ENCODE measurements around the gene CTIF.

The CTIF gene

DNA sequence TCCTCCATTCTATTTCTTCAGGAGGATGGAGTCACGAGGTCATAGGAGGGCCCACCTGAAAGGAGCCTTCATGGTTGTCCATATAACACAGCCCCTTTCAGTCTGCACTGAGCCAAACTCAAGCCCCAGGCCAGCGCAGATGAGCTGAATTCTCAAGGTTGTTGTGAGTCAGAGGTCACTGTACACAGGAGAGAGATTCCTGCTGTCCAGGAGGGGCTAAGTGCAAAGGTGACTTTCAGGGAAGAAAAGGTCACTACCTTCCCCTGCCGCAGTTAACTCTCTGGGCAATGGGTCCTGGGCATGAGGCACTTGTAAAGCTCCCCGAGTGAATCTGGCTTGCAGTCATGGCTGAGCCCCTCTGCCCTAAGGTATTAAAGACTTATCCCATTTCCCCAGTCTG lies 150.7 kb downstream of the CTIF start:
- DNase-seq = no peak

DNA sequence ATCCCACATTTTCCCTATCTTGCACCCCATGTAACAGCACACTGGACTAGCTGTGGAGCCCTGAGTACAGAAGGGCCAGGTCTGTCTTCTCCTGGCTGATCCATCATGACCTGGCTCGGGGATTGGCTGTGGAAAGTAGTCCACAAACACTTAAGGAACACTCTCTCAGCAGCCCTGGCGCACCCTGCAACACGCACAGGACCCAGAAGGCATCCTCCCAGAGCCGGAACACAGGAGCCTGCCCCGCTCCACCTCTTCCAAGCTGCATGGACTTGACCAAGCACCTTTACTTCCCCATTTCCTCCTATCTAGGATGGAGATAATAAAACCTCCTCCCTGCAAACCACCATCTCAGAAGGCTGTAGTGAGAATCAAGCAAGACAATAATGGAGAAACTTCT lies 151.7 kb downstream of the CTIF start:
- no peak for DNase-seq

DNA sequence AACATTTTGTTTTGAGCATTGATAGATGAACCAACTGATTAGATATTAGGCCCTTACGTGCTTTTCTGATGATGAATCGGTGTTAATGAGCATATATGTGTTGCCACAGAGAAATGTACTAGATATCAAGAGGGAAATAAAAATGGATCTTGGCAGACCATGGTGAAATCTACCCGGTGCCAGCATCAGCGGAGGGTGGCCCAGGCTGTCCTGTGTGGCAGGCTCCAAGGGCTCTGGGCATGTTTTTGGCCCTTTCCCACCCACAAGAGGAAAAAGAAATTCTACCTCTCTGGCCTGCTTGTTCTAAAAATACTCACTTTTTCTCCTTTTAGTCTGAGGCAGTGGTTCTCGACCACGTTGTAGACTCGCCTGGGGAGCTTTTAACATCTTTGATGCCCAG lies 154.2 kb downstream of the CTIF start:
- DNase-seq = no peak

DNA sequence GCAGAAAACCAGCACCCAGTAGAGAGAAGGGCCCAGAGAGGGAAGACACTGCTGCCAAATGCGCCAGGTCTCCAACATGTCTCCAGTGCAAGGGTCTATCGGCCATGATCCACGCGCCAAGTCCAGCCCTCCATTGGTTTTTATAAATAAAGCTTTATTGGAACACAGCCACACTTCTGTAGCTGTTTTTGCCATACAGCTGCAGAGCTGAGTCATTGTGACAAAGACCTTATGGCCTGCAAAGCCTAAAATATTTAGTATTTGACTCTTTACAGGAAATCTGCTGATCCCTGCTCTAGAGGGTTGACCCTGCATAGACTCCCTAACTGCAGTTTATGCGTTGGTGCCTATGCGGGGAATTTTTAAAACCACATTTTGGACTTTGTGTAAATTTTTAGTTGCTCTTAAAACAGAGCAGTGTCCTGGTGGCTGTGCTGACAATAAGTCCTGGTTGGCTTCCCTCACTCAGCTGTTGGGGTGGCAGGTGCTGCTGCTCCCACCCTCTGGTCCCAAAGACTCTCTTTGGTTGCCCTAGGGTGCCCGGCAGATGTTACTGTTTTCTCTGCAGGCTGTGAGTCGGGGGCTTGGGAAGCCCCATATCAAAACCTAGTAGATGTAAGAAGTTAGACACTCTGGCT lies 154.9 kb downstream of the CTIF start:
- no peak for DNase-seq

DNA sequence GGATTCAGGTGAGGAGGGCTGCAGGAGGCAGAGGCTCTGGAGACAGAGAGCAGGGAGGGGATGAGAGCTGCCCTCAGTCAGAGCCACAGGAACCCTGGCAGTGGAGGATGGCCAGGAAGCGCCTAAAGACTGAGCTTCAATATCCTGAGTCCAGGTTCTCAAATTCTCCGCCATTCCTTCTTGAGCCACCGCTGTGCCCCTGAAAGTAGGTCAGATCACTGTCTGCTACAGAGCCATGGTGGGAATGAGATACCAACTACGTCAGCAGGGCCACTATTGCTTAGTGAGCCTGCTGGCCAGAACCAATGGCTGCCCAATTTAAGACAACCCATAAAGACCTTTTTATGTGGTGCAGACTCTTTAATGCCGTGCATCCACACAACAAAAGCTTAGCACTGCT lies 155.5 kb downstream of the CTIF start:
- no peak for DNase-seq

DNA sequence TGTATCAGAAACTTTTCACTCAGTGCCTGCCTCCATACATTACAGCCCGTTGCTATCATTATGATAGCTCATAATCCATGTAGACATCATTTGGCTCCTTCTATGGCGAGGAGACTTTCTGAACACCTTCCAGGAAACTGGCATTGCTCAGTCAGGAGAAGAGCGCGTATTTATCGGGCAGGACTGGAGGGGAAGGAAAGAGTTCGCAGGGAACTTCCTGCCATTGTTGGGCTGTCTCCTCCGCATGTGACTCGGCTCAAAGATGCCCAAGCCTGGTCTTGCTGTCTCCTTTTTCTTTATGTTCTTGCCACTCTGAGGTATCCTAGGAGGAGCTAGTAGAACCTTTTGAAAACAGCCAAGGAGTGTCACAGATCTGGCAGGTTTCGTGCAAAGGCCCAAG lies 156.8 kb downstream of the CTIF start:
- no peak for DNase-seq

DNA sequence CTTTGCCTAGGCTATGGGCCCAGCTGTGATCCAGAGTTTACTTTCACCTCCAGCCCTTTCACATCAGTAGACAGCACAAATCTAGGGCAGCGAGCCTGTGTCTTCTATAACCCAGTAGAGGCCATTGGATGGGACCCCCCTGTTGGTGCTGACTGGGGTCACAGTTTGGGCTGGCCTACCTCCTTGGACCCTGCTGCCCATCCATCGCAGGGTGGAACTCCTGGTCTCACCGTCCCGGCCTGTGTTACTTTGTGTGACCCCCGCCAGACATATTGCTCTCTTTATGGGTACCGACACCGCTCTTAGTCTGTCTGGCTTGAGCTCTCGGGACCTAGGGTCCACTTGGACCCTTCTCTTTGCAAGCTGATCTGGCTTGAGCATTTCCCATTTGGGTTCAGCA lies 157.4 kb downstream of the CTIF start:
- no peak for DNase-seq

DNA sequence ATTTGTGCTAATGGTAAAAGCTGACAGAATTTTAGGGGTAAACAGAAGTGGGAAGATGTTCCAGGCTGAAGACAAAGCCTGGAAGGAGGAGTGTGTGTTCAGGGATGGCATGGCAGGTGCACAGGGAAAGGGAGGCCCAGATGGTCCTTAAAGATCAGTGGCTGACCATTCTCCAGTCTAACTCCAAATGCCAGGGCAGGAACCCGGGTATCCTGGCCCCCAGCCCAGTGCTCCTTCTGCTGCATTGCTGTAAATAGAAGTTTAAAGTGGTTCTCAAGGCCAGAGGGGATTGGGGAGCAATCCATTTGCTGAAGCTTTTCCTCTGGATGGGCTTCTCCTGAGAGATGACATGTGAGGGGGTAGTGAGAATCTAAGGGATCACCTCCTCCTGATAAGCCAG lies 158.6 kb downstream of the CTIF start:
- DNase-seq = no peak

DNA sequence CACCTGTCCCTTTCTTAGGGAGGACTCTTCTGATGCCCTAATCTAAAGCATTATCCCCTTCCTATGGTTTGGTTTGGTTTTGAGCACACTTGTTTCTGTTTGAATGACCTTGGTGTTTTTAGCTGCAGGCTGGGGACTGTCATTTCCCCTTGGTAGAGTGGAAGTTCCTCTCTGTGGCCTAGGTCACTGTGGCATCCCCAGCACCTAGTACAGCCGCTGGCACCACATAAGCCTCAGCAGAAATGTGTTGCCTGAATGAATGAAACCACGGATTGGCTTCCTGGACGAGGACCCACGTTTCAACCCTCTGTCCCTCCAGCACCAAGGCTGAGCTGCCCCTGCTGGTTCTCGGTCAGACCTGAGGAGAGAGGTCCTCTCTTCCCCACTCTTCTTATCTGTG lies 159.9 kb downstream of the CTIF start:
- DNase-seq = no peak

DNA sequence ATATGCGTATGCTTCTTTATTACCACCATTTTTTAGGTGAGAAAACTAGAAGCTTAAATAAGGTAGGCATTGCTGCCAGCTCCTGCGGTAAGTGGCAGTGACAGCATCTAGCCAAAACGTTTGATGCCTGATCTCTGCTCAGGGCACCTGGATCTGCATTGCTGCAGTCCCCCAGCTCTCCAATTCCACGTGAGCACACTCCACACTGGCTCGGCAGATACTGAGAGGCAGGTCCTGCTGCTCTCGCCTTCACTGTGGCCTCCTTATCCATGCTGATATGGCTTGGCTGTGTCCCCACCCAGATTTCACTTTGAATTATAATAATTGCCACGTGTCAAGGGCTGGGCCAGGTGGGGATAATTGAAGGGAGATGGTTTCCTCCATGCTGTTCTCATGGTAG lies 160.9 kb downstream of the CTIF start:
- no peak for DNase-seq

DNA sequence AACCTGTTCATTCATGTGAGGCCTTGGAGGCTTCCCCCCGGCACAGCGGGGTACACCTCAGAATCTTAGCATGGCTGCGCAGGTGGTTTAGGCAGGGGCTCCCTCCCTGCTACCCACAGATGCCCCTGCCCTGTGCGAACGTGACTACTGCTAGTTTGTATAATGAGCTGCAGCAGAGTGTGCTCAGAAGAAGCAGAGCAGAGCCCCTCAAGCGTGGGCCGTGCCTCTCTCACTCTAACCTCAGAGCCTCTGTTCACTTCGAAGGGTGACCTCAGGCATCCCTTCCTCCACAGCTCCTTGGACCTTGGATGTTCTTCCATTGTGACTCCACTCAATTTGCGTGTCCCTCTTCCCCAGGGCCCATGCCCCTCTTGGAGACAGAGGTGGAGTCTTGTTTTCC lies 161.6 kb downstream of the CTIF start:
- no peak for DNase-seq

DNA sequence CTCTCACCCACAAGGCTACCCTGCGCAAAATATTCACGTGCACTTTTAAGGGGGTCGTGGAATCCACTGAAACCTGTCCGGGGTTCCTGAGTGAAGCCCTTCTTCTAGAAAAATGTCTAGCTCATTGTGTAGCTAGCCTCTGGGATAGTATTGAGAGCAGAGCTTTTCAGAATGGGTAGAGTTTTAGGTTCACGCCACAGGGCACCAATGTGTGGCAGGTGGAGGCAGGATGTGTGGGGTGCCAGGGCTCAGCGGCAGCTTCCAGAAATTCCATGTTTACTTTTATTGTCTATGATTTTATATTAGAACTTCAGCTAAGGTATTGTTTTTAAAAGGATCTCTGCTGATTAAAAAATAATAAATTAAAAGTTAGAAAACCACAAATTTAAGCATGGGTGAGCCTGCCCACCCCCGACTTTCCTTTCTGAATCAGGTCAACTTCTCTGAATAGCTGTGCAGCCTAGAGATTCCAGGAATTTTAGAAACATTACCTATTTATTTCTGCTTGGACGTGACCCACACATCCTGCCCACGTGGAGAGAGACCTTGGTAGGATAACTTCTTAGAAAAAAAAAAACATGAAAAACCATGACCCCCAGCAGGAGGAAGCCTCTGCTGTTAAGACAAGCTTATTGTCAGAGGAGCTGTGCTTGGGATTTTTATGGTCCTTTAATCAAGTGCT lies 163.7 kb downstream of the CTIF start:
- DNase-seq = no peak

DNA sequence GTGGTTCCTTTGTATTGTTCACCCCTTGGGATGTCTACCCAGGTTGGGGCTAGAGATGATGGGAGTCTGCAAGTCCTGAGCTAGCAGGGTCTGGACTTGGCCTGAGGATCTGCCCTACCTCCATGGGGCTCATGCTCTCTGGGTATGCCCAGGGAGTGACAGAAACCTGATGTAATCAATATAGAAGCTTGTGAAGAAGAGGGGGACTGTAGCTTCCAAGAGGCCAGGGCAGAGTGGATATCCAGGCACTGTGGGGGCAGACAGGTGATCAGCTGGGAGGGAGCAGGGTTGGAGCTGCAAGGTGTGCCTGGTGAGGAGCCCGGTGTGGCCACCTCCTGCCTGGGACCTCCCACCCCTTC lies 164.2 kb downstream of the CTIF start:
- no peak for DNase-seq

DNA sequence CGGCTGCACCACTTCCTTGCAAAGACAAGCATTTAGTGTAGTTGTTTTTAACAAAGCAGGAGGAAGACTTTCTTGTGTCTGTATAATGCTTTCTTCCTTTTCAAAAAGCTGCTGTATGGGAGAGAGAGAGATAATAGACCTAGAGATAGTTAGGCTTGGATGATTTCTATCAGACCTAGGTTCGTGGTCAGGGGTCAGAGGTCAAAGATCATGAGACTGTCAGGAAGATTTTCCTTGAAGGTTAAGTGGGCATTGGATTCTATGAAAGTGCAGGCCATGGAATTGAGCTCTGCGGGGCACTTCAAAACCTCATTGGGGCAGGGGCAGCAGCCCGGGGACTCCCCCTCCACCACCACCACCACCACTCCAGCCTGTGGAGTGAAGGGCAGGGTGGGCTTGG lies 164.6 kb downstream of the CTIF start:
- no peak for DNase-seq

DNA sequence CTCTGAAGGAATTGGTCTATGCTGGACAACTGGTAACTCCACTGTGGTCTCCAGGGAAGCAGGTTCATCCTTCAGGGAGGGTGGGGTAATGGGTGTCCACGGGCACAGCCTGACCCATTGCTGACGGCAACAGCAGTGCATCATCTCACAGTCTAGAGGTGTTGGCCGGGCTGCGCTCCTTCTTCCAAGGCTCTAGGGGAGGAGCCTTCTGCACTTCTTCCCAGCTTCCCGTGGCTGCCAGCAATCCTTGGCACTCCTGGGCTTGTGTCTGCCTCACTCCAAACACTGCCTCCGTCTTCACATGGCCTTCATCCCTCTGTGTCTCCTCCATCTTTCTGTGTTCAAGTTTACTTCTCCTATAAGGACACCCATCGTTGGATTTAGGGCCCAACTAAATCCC lies 166.2 kb downstream of the CTIF start:
- no peak for DNase-seq

DNA sequence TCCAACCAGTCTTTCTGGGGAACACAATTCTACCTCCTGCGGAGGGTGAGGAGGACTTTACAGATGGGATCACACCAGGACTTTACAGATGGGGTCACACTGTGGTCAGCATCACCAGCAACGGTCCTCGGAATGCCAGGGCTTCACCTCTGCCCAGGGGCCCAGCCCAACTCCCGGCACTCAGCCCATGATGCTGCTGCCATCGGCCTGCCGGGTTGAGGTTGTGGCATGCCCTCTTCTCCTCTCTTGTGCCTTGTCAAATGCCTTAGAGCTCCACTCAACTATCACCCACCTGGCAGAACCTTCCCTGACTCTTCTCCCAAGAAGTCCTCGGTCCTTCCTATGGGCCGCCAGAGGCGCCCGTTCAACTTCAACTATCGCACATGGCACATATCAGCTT lies 166.7 kb downstream of the CTIF start:
- no peak for DNase-seq

DNA sequence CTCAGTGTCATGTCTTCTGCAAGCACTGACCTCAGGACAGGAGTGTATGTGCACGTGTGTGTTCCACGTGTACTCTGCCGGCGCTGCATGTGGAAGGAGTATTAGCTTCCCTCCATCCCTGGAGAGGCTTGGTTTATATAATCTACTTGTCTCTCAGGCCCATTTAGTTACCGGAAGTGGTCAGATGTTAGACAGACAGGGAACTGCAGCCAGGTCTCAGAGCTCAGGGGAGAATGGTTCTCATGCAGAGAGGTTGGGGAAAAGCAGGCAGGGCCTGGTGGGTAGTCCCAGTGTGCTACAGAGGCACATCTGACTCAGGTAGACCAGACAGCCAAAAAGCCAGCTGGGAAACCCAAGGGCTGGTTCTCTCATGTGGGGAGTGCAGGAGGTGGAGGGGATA lies 167.9 kb downstream of the CTIF start:
- DNase-seq = no peak

DNA sequence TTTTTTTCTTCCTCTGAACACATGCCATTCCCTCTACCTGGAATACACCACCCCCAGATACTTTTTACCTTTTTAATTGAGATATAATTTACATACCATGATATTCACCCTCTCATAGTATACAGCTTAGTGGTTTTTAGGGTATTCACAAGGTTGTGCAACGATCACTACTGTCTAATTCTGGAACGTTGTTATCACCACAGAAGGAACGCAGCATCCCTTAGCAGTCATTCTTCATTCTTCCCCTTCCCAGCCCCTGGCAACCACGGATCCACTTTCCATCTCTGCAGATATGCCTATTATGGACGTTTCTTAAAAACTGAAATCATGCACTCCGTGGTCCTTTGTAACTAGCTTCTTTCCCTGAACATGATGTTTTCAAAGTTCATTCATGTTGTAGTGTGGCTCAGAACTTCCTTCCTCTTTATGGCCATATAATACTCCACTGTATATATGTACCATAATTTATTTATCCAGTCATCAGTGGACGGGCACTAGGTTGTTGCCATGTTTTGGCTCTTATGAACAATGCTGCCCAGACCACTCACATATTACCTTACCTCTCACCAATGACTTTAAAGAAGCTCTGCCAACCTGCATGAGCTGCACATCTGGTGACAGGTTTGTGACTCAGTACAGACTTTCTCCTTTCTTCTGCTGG lies 168.9 kb downstream of the CTIF start:
- DNase-seq = no peak

DNA sequence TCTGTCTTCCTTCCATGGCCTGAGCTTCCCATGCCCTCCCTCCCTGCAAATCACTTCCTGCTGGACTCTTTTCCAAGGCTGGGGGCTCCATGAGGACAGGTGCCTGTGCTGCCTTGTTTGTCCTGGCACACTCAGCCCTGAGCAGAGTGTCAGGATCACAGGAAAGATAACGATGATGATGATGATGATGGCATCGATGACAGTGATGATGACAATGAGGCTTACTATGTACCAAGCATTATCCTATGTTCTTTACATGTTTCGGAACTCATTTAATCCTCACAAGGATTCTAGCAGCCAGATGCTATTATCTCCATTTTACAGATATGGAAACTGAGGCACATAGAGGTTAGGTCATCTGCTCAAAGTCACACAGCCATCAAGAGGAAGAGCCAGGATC lies 170.0 kb downstream of the CTIF start:
- no peak for DNase-seq

DNA sequence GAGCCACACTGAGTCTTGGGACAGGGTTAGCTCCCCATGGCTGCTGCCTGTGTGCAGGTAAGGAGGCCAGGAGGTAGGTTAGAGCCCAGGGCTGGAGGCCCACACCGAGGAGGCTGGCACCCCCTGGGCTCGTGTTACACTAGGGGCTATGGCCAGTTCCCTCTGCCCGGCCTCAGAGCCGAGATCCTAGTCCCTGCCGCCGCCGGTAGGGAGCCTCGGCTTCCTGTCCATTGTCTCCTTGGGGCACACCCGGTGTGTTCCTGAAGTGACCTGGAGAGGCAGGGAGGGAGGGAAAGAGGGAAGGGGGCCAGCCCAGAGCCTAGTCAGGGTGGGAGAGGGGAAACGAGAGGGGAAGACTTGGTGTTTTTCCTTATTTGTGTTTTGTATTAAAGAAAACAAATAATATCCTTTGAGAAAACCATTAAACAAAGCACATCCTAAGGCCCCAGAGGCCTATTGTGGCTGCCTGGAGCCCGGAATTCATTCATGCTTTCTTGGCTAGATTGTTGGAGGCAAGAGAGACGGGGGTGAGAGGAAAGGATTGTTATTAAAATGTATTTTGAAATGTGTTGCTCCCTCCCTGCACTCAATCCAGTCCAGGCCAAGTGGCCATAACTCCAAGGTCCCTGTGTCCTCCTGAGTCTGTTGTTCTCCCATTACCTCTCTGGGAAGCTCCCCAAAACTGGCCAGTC lies 170.7 kb downstream of the CTIF start:
- DNase-seq = no peak

DNA sequence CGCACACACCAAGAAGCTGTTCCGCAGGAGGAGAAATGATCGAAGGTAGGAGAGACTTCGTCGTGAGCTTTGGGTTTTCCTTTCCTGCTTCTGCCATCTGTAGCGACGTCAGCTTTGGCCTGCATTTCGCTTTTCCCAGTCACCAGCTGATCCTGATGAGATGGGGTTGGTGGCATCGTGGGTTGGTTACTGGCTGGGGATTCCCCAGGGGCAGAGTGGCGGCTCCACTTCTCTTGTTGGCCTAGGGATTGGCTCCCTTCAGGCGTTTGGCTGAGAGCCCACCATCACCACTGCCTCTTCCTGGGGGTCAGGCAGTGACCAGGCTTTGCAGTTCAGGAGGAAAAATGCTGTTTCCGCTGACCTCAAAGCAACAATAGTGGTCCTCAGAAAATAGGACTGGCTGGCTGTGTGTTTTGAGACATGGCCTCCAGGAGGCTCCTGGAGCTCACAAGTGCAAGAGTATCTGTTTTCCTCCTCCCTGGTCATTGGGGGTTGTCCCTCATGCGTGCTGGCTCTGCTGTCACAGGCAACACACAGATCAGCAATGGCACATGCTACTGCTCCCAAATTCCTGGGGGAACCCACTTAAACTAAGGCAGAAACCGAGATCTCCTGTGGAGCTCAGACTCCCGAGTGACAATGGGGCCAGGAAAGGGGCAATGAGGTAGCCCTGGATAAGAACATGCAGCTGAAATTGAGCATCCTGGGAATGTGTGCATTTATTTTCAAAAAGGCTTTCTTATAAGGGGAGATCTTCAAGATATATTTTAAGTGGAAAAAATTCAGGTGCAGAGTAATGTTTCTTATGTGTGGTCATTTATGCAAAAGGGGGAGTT lies 173.0 kb downstream of the CTIF start:
- no peak for DNase-seq

DNA sequence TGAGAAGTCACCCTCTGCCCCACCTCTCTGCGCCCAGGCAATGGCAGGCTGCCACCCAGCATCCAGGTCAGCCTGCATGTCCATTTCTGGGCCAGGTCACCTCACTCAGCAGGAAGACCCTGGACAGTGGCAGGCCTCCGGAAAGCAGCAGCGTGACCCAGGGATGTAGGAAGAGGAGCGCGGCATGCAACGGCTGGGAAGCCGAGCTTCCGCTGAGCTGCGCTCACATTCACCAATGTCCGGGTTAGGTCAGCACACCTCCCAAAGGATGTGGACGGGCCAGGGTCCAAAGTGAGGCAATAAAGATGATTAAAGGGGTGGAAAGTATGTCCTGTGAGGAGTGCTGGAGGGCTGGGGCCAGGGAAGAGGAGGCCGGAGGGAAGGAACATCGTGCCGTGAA lies 174.5 kb downstream of the CTIF start:
- DNase-seq = no peak

DNA sequence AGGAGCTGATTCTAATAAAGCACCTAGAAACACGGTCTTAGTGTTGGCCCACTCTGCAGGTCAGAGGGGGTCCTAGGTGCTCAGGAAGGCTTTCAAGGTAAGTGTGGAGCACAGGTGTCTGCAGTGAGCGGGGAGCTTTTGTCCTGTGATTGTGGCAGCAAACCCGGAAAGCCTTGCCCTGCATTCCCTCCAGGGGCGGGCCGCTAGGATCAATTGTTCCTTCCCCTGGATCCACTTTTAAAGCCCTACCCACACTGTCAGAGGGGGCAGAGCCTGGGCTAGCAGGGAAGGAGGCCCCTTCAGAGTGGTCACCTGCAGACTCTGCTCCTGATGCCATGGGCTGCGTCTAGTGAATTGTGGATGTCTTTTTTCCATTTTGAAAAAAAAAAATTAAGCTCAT lies 176.0 kb downstream of the CTIF start:
- no peak for DNase-seq

Measured in activated T-cell treated with anti-CD3 and anti-CD28 coated beads for 4 hours (primary cell).